SK-N-DZ (cell line): ENCODE results near the gene DAPK1.

ENCODE experiments used
- DNase-seq: peaks from one replicate; pipeline ENCODE4 v3.0.0-alpha.2; 2015; ENCODE audit warnings: low spot score

Gene DAPK1

GRCh38 chr9:87664153-87665060 is 166.7 kb downstream of the DAPK1 start:
- DNase-seq = no peak

GRCh38 chr9:87665505-87665904 is 167.8 kb downstream of the DAPK1 start:
- DNase-seq = no peak

GRCh38 chr9:87667164-87667738 is 169.6 kb downstream of the DAPK1 start:
- DNase-seq = peak; percentile 7

- no peak for DNase-seq
Measured at GRCh38 chr9:87668222-87668621, 170.6 kb downstream of the DAPK1 start.

GRCh38 chr9:87668722-87669121 is 171.1 kb downstream of the DAPK1 start:
- DNase-seq = no peak

- no peak for DNase-seq
Measured at GRCh38 chr9:87670572-87671264, 173.1 kb downstream of the DAPK1 start.

- DNase-seq = no peak
Measured at GRCh38 chr9:87671478-87671877, 173.8 kb downstream of the DAPK1 start.

GRCh38 chr9:87671925-87672324 is 174.3 kb downstream of the DAPK1 start:
- no peak for DNase-seq

GRCh38 chr9:87672586-87672985 is 174.9 kb downstream of the DAPK1 start:
- no peak for DNase-seq

GRCh38 chr9:87673446-87674120 is 175.9 kb downstream of the DAPK1 start:
- no peak for DNase-seq

GRCh38 chr9:87674565-87675299 is 177.1 kb downstream of the DAPK1 start:
- DNase-seq = no peak

GRCh38 chr9:87675906-87676515 is 178.3 kb downstream of the DAPK1 start:
- no peak for DNase-seq

GRCh38 chr9:87676976-87677775 is 179.5 kb downstream of the DAPK1 start:
- no peak for DNase-seq

GRCh38 chr9:87677776-87678587 is 180.3 kb downstream of the DAPK1 start:
- no peak for DNase-seq

- peak; percentile 55 for DNase-seq
Measured at GRCh38 chr9:87678650-87679355, 181.1 kb downstream of the DAPK1 start.

GRCh38 chr9:87681271-87682061 is 183.8 kb downstream of the DAPK1 start:
- DNase-seq = no peak

GRCh38 chr9:87682085-87682484 is 184.4 kb downstream of the DAPK1 start:
- DNase-seq = no peak

- DNase-seq = no peak
Measured at GRCh38 chr9:87682618-87683017, 185.0 kb downstream of the DAPK1 start.
